Endodermal cell (in vitro differentiated cells): ENCODE data around the gene ALCAM. TPM values are rescaled to one million over a fixed set of nuclear protein-coding genes. Genes with fewer than 3 reads are reported as not detected.

Experiments used
- DNase-seq: peaks from one replicate; pipeline ENCODE4 v3.0.0-alpha.2; 2017
- H3K27ac ChIP-seq: 2 replicates; pipeline ENCODE4 v1.5.1; 2013; ENCODE audit warnings: mild to moderate bottlenecking, low read depth, low read length, moderate library complexity
- H3K27me3 ChIP-seq: 2 replicates; pipeline ENCODE4 v1.6.1; 2013; ENCODE audit warnings: mild to moderate bottlenecking, low read length, moderate library complexity; ENCODE audit not compliant: insufficient read depth, control insufficient read depth, poor library complexity, severe bottlenecking
- H3K36me3 ChIP-seq: 2 replicates; pipeline ENCODE4 v1.7.0; 2013; ENCODE audit warnings: mild to moderate bottlenecking, low read length, moderate library complexity; ENCODE audit not compliant: control insufficient read depth, insufficient read depth
- H3K4me1 ChIP-seq: one replicate; pipeline ENCODE4 v1.7.0; 2013; ENCODE audit warnings: low read length; ENCODE audit not compliant: control insufficient read depth, insufficient read depth
- H3K4me3 ChIP-seq: 2 replicates; pipeline ENCODE4 v1.5.1; 2013; ENCODE audit warnings: mild to moderate bottlenecking, low read length, moderate library complexity
- H3K9ac ChIP-seq: 2 replicates; pipeline ENCODE4 v1.6.1; 2013; ENCODE audit warnings: mild to moderate bottlenecking, low read length, moderate library complexity; ENCODE audit not compliant: poor library complexity, severe bottlenecking; ENCODE audit errors: extremely low read depth
- H3K9me3 ChIP-seq: 2 replicates; pipeline ENCODE4 v1.6.1; 2013; ENCODE audit warnings: mild to moderate bottlenecking, low read length, moderate library complexity; ENCODE audit not compliant: control insufficient read depth
- H3K27ac Mint-ChIP-seq: 2 replicates; pipeline ENCODE4 v1.8.0; 2020; ENCODE audit warnings: mixed read lengths
- H3K27me3 Mint-ChIP-seq: 2 replicates; pipeline ENCODE4 v1.8.0; 2021; ENCODE audit warnings: mild to moderate bottlenecking, mixed read lengths; ENCODE audit not compliant: insufficient read depth
- H3K36me3 Mint-ChIP-seq: 2 replicates; pipeline ENCODE4 v1.8.0; 2020; ENCODE audit warnings: low read depth, mixed read lengths
- H3K4me1 Mint-ChIP-seq: 2 replicates; pipeline ENCODE4 v1.8.0; 2020; ENCODE audit warnings: mixed read lengths
- H3K4me3 Mint-ChIP-seq: 2 replicates; pipeline ENCODE4 v1.8.0; 2020; ENCODE audit warnings: mild to moderate bottlenecking, moderate library complexity, mixed read lengths
- H3K9me3 Mint-ChIP-seq: 2 replicates; pipeline ENCODE4 v1.8.0; 2020; ENCODE audit warnings: mild to moderate bottlenecking, mixed read lengths
- WGBS, 2 experiments: methylation state at CpG; one replicate each; pipeline versions ENCODE4 v1.1.5 to v1.1.7; 2013; ENCODE audit warnings: missing lambda C conversion rate in 2 of 2, mixed read lengths in 1 of 2; ENCODE audit not compliant: insufficient coverage in 1 of 2, insufficient read length in 1 of 2; 5-methylcytosine and 5-hydroxymethylcytosine counted together
- total RNA-seq, 2 donors: library from RNA; stranded (reverse); fragmentation: NEBNext Ultra II Directional in 1 of 2; extraction: Animal tissue kit (Norgen Biotek cat#: 25700) in 1 of 2; gene quantifications; 2 replicates in 1 of 2; 3 replicates in 1 of 2; pipeline ENCODE4 v1.2.1, GENCODE V29; 2021
- TF ChIP-seq, protein P1 (sequence below): fragments of 200-600 bp; sonication (generic); conservative IDR thresholded peaks from 2 replicates; pipeline ENCODE4 v1.5.0; 2021; ENCODE audit warnings: antibody characterized with exemption, mild to moderate bottlenecking

The ALCAM gene
- total RNA-seq, 2 donors from 2014 or later, result 19.3 to 36.5 TPM

- WGBS, 2 experiments, result 86% methylated on average over 3 of the region's 3 CpGs; no CpG with 5 or more reads in 1 of the 2 experiments
- Histone ChIP-seq H3K4me3 (no peak overlapping the region), H3K36me3 (no peaks in the 10 kb centered on the region), H3K9me3 (peaks cover 15% of the 10 kb centered on the region), H3K27me3 (no peaks in the 10 kb centered on the region), H3K27ac (no peak overlapping the region), H3K9ac (no peak overlapping the region), H3K4me1 (peaks cover 5% of the 10 kb centered on the region)
- TF ChIP-seq, protein P1, sequence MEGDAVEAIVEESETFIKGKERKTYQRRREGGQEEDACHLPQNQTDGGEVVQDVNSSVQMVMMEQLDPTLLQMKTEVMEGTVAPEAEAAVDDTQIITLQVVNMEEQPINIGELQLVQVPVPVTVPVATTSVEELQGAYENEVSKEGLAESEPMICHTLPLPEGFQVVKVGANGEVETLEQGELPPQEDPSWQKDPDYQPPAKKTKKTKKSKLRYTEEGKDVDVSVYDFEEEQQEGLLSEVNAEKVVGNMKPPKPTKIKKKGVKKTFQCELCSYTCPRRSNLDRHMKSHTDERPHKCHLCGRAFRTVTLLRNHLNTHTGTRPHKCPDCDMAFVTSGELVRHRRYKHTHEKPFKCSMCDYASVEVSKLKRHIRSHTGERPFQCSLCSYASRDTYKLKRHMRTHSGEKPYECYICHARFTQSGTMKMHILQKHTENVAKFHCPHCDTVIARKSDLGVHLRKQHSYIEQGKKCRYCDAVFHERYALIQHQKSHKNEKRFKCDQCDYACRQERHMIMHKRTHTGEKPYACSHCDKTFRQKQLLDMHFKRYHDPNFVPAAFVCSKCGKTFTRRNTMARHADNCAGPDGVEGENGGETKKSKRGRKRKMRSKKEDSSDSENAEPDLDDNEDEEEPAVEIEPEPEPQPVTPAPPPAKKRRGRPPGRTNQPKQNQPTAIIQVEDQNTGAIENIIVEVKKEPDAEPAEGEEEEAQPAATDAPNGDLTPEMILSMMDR, result no peak
- H3K9me3 Mint-ChIP-seq, result peaks cover 11% of the 10 kb centered on the region
- DNase-seq, result no peak
- H3K27me3 Mint-ChIP-seq, result no peaks in the 10 kb centered on the region
- H3K27ac Mint-ChIP-seq, result no peak overlapping the region
- no peak overlapping the region for H3K4me3 Mint-ChIP-seq
- H3K36me3 Mint-ChIP-seq, result peaks cover 7% of the 10 kb centered on the region
- peaks cover 29% of the 10 kb centered on the region for H3K4me1 Mint-ChIP-seq
Measured at GRCh38 chr3:105496343-105496742, 129.6 kb downstream of the ALCAM start.

DNA sequence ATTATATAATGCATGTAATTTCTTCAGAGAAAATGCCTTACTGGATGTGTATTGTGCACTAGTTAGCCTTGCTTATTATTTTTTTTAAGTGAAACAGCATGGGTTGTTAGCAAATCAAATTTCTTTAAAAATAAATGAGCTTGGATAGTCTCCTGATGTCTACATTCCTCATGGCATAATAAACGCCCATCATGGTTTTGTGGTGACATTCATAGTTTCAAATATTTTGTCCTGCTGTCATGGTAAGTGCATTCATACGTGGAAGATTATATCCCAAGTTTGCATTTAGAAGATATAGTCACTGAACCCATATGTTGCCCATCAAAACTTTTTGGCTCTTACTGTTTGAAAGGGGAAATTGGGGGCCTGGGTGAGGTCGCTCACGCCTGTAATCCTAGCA is 130.7 kb downstream of the ALCAM start:
- Histone ChIP-seq H3K4me1 (peaks cover 7% of the 10 kb centered on the region), H3K27me3 (no peaks in the 10 kb centered on the region), H3K9me3 (peaks cover 4% of the 10 kb centered on the region), H3K4me3 (no peak overlapping the region), H3K9ac (no peak overlapping the region), H3K36me3 (no peaks in the 10 kb centered on the region), H3K27ac (no peak overlapping the region)
- 70 to 95% methylated on average over 1 to 4 of the region's 4 CpGs for WGBS, 2 experiments
- no peak for DNase-seq
- TF ChIP-seq, protein P1, result no peak
- Mint-ChIP-seq H3K9me3 (peaks cover 2% of the 10 kb centered on the region), H3K27ac (no peak overlapping the region), H3K27me3 (no peaks in the 10 kb centered on the region), H3K4me3 (no peak overlapping the region), H3K36me3 (peaks cover 1% of the 10 kb centered on the region), H3K4me1 (peaks cover 31% of the 10 kb centered on the region)

GRCh38 chr3:105499961-105500360 is 133.3 kb downstream of the ALCAM start:
- no peaks in the 10 kb centered on the region for H3K9me3 ChIP-seq
- H3K9me3 Mint-ChIP-seq, result no peaks in the 10 kb centered on the region
- no peaks in the 10 kb centered on the region for H3K27me3 ChIP-seq
- H3K27ac ChIP-seq, result no peak overlapping the region
- no peak overlapping the region for H3K27ac Mint-ChIP-seq
- TF ChIP-seq, protein P1, result no peak
- no CpG with 5 or more reads among the region's 1 CpG for WGBS, 2 experiments
- no peak overlapping the region for H3K4me3 Mint-ChIP-seq
- H3K36me3 Mint-ChIP-seq, result peaks cover 1% of the 10 kb centered on the region
- peaks cover 16% of the 10 kb centered on the region for H3K4me1 ChIP-seq
- H3K36me3 ChIP-seq, result no peaks in the 10 kb centered on the region
- no peak overlapping the region for H3K9ac ChIP-seq
- H3K27me3 Mint-ChIP-seq, result no peaks in the 10 kb centered on the region
- DNase-seq, result no peak
- peaks cover 35% of the 10 kb centered on the region for H3K4me1 Mint-ChIP-seq
- H3K4me3 ChIP-seq, result no peak overlapping the region
